D721Med (cell line): ENCODE data around the gene MICAL2.

Experiments used
- DNase-seq: peaks from one replicate; pipeline ENCODE4 v3.0.0; 2011; ENCODE audit warnings: low spot score; ENCODE audit not compliant: insufficient read length
- FAIRE-seq: peaks from 2 replicates; lab custom pipeline; 2011; peaks lifted over from hg19 to GRCh38; lab: Jason Lieb, UNC
- TF ChIP-seq, protein P1 (sequence below): IDR thresholded peaks from 2 replicates; pipeline ENCODE4 v1.5.1; 2012; ENCODE audit warnings: mild to moderate bottlenecking, control low read depth; ENCODE audit not compliant: insufficient read depth; ENCODE audit errors: missing control alignments

MICAL2 gene

DNA sequence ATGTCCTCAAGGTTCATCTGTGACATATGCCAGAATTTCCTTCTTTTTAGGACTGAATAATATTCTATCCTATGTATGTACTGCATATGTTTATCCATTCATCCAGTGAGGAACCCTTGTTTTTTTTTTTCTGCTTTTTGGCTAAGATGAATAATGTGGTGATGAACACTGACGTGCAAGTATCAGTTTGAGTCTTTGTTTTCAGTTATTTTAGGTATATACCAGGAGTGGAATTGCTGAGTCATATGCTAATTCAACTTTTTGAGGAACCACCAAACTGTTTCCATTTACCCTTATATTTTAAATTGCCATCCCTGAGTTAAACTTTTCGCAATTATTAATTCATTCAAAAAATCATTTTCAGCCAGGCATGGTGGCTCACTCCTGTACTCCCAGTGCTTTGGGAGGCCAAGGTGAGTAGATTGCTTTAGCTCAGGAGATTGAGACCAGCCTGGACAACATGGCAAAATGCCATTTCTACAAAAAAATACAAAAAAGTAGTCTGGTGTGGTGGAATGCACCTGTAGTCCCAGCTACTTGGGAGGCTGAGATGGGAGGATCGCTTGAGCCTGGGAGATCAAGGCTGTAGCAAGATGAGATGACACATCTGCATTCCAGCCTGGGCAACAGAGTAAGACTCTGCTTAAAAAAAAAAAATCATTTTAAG lies 64.2 kb downstream of the MICAL2 start:
- no peak for DNase-seq
- FAIRE-seq = no peak
- TF ChIP-seq, protein P1, sequence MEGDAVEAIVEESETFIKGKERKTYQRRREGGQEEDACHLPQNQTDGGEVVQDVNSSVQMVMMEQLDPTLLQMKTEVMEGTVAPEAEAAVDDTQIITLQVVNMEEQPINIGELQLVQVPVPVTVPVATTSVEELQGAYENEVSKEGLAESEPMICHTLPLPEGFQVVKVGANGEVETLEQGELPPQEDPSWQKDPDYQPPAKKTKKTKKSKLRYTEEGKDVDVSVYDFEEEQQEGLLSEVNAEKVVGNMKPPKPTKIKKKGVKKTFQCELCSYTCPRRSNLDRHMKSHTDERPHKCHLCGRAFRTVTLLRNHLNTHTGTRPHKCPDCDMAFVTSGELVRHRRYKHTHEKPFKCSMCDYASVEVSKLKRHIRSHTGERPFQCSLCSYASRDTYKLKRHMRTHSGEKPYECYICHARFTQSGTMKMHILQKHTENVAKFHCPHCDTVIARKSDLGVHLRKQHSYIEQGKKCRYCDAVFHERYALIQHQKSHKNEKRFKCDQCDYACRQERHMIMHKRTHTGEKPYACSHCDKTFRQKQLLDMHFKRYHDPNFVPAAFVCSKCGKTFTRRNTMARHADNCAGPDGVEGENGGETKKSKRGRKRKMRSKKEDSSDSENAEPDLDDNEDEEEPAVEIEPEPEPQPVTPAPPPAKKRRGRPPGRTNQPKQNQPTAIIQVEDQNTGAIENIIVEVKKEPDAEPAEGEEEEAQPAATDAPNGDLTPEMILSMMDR = no peak

GRCh38 chr11:12175694-12176241 lies 65.4 kb downstream of the MICAL2 start:
- DNase-seq (no peak), FAIRE-seq (no peak)
- TF ChIP-seq, protein P1 = no peak

- no peak for DNase-seq
- FAIRE-seq = no peak
- TF ChIP-seq, protein P1 = no peak
Observed at GRCh38 chr11:12176410-12176809, 66.0 kb downstream of the MICAL2 start.

DNA sequence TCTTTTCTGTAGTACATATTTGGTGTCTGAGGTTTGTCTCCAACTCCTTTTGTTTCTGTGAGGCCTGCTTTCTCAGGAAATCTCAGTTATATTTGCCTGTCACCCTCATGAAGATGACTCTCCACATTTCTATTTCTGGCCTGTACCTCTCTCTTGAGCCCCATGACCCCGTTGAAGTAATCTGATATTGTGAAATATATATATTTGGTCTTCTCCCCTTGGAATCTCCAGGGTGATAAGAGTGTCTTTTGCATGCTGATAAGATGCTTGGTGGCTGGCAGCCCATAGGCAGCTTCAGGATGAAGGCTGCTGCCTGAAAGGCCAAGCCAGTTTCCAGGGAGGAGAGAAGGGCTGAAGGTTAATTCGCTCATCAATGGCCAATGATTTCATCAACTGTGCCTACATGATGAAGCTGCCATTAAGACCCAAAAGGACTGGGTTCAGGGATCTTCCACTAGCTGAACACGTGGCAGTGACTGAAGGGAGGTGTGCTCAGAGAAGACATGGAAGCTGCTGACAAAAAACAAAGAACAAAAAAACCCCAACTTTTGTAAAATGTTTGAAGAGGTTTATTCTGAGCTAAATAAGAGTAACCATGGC lies 67.4 kb downstream of the MICAL2 start:
- TF ChIP-seq, protein P1 = no peak
- DNase-seq (no peak), FAIRE-seq (no peak)

GRCh38 chr11:12179019-12179418 lies 68.6 kb downstream of the MICAL2 start:
- DNase-seq = no peak
- TF ChIP-seq, protein P1 = no peak
- no peak for FAIRE-seq

GRCh38 chr11:12179531-12179930 lies 69.1 kb downstream of the MICAL2 start:
- DNase-seq (no peak), FAIRE-seq (no peak)
- TF ChIP-seq, protein P1 = no peak
